Heart left ventricle (tissue), 13 donors: ENCODE measurements around the gene FNDC4.

ENCODE experiments used
- CTCF ChIP-seq, 12 donors: fragments of 200-600 bp; sonication (generic) in 4 of 12; IDR thresholded peaks; one replicate each; pipeline versions ENCODE4 v1.5.0 to v1.8.0; 2018 to 2022; ENCODE audit warnings: antibody characterized with exemption in 12 of 12, mild to moderate bottlenecking in 5 of 12
- POLR2A ChIP-seq, 2 donors: fragments of 450-650 bp; IDR thresholded peaks; one replicate each; pipeline ENCODE4 v1.6.1; 2017; ENCODE audit warnings: antibody characterized with exemption in 2 of 2, mild to moderate bottlenecking in 2 of 2, moderate library complexity in 2 of 2
- donor health status: ischemic (EF 13 %, LVEDD 7.1; RV severe dilation, severe dysfunction).
- donor health status: DM: no; HTN: yes; CAD: no.
- donor health status: DM: no; HTN: no; CAD: no.
- donor health status: ischemic (EF 25% LVEDD 6.9; RV normal size, moderate dysfunction).
- donor health status: ischemic (EF 25% LVEDD 5.7; RV mildly dilated, moderate dysfunction).
- donor health status: ischemic (EF 35%, LVEDD 5.7; RV mildly dilated, moderate dysfunction).
- donor health status: nonischemic (EF 11% LVEDD 7.7; RV severe dilation, severe dysfunction).
- donor health status: DM: yes; HTN: yes; CAD: no.
- donor health status: PGD.
- donor health status: ischemic (EF 29% LVEDD 5.4; RV normal size, mild dysfunction).
- donor health status: nonischemic (EF 23%, LVEDD 6.1; RV moderate dilation, normal function).

- TF ChIP-seq POLR2A (IDR thresholded peaks at IDR 0.05) (no peak), CTCF (IDR thresholded peaks at IDR 0.05) (no peak)
Measured at GRCh38 chr2:27461118-27461517, 33.9 kb downstream of the FNDC4 start.
